GM12892 (cell line): ENCODE measurements around the gene DLG5.

Experiments used
- DNase-seq: peaks from one replicate; pipeline ENCODE4 v3.0.0; 2011; ENCODE audit not compliant: insufficient read length
- FAIRE-seq: peaks from 2 replicates; lab custom pipeline; 2011; peaks lifted over from hg19 to GRCh38; lab: Jason Lieb, UNC
- POLR2A ChIP-seq: IDR thresholded peaks from 2 replicates; pipeline ENCODE4 v1.6.1; 2011; ENCODE audit warnings: low read depth, low read length, control low read depth
- POLR2AphosphoS5 ChIP-seq: IDR thresholded peaks from 2 replicates; pipeline ENCODE4 v1.6.1; 2011; ENCODE audit warnings: low read depth, low read length, control low read depth
- TAF1 ChIP-seq: IDR thresholded peaks from 2 replicates; pipeline ENCODE4 v1.6.1; 2011; ENCODE audit warnings: low read depth, mild to moderate bottlenecking, control low read depth, low read length, borderline replicate concordance

DLG5 gene

GRCh38 chr10:77843264-77843663 lies 83.3 kb downstream of the DLG5 start:
- TF ChIP-seq POLR2AphosphoS5 (no peak), TAF1 (no peak), POLR2A (no peak)
- no peak for FAIRE-seq

GRCh38 chr10:77842652-77843212 lies 83.8 kb downstream of the DLG5 start:
- DNase-seq (no peak), FAIRE-seq (no peak)
- TF ChIP-seq POLR2A = no peak
- no peak for TF ChIP-seq TAF1
- no peak for TF ChIP-seq POLR2AphosphoS5

More at GRCh38 chr10:77843264-77843663, 83.3 kb downstream of the DLG5 start:
- no peak for DNase-seq

GRCh38 chr10:77841711-77842375 lies 84.7 kb downstream of the DLG5 start:
- no peak for TF ChIP-seq POLR2AphosphoS5
- no peak for TF ChIP-seq POLR2A
- TF ChIP-seq TAF1 = no peak
- no peak for DNase-seq
- no peak for FAIRE-seq

GRCh38 chr10:77840636-77841035 lies 85.9 kb downstream of the DLG5 start:
- no peak for TF ChIP-seq POLR2A
- TF ChIP-seq TAF1 = no peak
- no peak for TF ChIP-seq POLR2AphosphoS5
- FAIRE-seq (no peak), DNase-seq (no peak)

GRCh38 chr10:77837925-77838595 lies 88.5 kb downstream of the DLG5 start:
- TF ChIP-seq TAF1 = no peak
- TF ChIP-seq POLR2A = no peak
- no peak for TF ChIP-seq POLR2AphosphoS5
- FAIRE-seq = no peak
- DNase-seq = no peak

- peak; percentile 96 for FAIRE-seq
- TF ChIP-seq TAF1 (no peak), POLR2A (no peak), POLR2AphosphoS5 (no peak)
- DNase-seq = peak; percentile 80
Observed at GRCh38 chr10:77837248-77837924, 89.2 kb downstream of the DLG5 start.

GRCh38 chr10:77836299-77836820 lies 90.2 kb downstream of the DLG5 start:
- peak; percentile 78 for FAIRE-seq
- DNase-seq = peak; percentile 41
- TF ChIP-seq POLR2AphosphoS5 = 0 out of 2 replicates have a peak, but pooled peaks have one; percentile 49
- TF ChIP-seq POLR2A = peak; percentile 63
- TF ChIP-seq TAF1 = no peak

GRCh38 chr10:77835669-77836086 lies 90.9 kb downstream of the DLG5 start:
- no peak for FAIRE-seq
- DNase-seq = no peak

GRCh38 chr10:77834943-77835668 lies 91.4 kb downstream of the DLG5 start:
- FAIRE-seq (no peak), DNase-seq (no peak)
- no peak for TF ChIP-seq POLR2AphosphoS5
- no peak for TF ChIP-seq TAF1
- no peak for TF ChIP-seq POLR2A

More at GRCh38 chr10:77835669-77836086, 90.9 kb downstream of the DLG5 start:
- no peak for TF ChIP-seq POLR2A
- TF ChIP-seq POLR2AphosphoS5 = no peak
- no peak for TF ChIP-seq TAF1

GRCh38 chr10:77834540-77834939 lies 92.0 kb downstream of the DLG5 start:
- FAIRE-seq = no peak
- DNase-seq = no peak
- no peak for TF ChIP-seq POLR2AphosphoS5
- no peak for TF ChIP-seq TAF1
- TF ChIP-seq POLR2A = no peak

GRCh38 chr10:77833792-77834191 lies 92.8 kb downstream of the DLG5 start:
- no peak for DNase-seq
- no peak for FAIRE-seq
- no peak for TF ChIP-seq POLR2AphosphoS5
- TF ChIP-seq POLR2A = no peak
- TF ChIP-seq TAF1 = no peak
